Loucy (cell line): Measurements from ENCODE around the gene BLTP3A.
"Not testable (repeated sequence)": the region's sequence is repeated elsewhere in the genome, so short reads cannot be mapped to it uniquely, and the experiment has no call there.

Experiments used
- EZH2phosphoT487 ChIP-seq: fragments of 200-600 bp; IDR thresholded peaks from 2 replicates; pipeline ENCODE4 v1.6.1; 2018; ENCODE audit warnings: antibody characterized with exemption, mild to moderate bottlenecking, moderate library complexity, borderline replicate concordance
- TF ChIP-seq, protein P1 (sequence below): fragments of 200-600 bp; sonication (generic); conservative IDR thresholded peaks from 2 replicates; pipeline ENCODE4 v1.5.1; 2014; ENCODE audit warnings: mild to moderate bottlenecking, antibody characterized with exemption, low read length

DNA sequence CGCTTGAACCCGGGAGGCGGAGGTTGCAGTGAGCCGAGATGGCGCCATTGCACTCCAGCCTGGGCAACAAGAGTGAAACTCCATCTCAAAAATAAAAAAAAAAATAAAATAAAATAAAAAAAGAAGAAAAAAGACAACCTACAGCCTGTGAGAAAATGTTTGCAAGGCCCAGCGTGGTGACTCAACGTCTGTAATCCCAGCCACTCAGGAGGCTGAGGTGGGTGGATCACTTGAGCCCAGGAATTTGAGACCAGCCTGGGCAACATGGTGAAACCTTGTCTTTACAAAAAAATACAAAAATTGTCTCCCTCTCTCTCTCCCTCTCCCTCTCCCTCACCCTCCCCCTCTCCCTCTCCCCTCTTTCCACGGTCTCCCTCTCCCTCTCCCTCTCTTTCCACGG is 6.5 kb upstream of the BLTP3A start:
- TF ChIP-seq, protein P1, sequence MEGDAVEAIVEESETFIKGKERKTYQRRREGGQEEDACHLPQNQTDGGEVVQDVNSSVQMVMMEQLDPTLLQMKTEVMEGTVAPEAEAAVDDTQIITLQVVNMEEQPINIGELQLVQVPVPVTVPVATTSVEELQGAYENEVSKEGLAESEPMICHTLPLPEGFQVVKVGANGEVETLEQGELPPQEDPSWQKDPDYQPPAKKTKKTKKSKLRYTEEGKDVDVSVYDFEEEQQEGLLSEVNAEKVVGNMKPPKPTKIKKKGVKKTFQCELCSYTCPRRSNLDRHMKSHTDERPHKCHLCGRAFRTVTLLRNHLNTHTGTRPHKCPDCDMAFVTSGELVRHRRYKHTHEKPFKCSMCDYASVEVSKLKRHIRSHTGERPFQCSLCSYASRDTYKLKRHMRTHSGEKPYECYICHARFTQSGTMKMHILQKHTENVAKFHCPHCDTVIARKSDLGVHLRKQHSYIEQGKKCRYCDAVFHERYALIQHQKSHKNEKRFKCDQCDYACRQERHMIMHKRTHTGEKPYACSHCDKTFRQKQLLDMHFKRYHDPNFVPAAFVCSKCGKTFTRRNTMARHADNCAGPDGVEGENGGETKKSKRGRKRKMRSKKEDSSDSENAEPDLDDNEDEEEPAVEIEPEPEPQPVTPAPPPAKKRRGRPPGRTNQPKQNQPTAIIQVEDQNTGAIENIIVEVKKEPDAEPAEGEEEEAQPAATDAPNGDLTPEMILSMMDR, result not testable (repeated sequence)
- TF ChIP-seq EZH2phosphoT487, result not testable (repeated sequence)
